Panc1 (cell line): Measurements from ENCODE around the gene HMGCS2.
"Not testable (repeated sequence)": the region's sequence is repeated elsewhere in the genome, so short reads cannot be mapped to it uniquely, and the experiment has no call there.

Experiments
- REST ChIP-seq, 2 experiments: IDR thresholded peaks; 2 replicates each; pipeline ENCODE4 v1.6.1; 2011 to 2012; ENCODE audit warnings: low read depth in 2 of 2, control low read depth in 1 of 2, low read length in 1 of 2, mild to moderate bottlenecking in 1 of 2, moderate library complexity in 1 of 2; ENCODE audit not compliant: insufficient read depth in 1 of 2
- TF ChIP-seq, protein P1 (sequence below): fragments of 450-650 bp; IDR thresholded peaks from 2 replicates; pipeline ENCODE4 v1.5.1; 2017; ENCODE audit warnings: mild to moderate bottlenecking

- TF ChIP-seq, protein P1, sequence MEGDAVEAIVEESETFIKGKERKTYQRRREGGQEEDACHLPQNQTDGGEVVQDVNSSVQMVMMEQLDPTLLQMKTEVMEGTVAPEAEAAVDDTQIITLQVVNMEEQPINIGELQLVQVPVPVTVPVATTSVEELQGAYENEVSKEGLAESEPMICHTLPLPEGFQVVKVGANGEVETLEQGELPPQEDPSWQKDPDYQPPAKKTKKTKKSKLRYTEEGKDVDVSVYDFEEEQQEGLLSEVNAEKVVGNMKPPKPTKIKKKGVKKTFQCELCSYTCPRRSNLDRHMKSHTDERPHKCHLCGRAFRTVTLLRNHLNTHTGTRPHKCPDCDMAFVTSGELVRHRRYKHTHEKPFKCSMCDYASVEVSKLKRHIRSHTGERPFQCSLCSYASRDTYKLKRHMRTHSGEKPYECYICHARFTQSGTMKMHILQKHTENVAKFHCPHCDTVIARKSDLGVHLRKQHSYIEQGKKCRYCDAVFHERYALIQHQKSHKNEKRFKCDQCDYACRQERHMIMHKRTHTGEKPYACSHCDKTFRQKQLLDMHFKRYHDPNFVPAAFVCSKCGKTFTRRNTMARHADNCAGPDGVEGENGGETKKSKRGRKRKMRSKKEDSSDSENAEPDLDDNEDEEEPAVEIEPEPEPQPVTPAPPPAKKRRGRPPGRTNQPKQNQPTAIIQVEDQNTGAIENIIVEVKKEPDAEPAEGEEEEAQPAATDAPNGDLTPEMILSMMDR = not testable (repeated sequence)
- TF ChIP-seq REST (IDR thresholded peaks at IDR 0.05; ENCODE audit: insufficient read depth in 1 of 2, low read depth in 2 of 2, low read length in 1 of 2) = not testable (repeated sequence)
Observed at GRCh38 chr1:119786473-119787050, 17.9 kb upstream of the HMGCS2 start.
